Neural cell (in vitro differentiated cells): ENCODE data around the gene IQCM.

Experiments used
- CTCF ChIP-seq: fragments of 450-650 bp; IDR thresholded peaks from 2 replicates; pipeline ENCODE4 v1.5.1; 2014; ENCODE audit warnings: antibody characterized with exemption, mild to moderate bottlenecking, moderate library complexity; ENCODE audit not compliant: poor library complexity, severe bottlenecking
- EP300 ChIP-seq: fragments of 450-650 bp; conservative IDR thresholded peaks from 2 replicates; pipeline ENCODE4 v1.6.1; 2014; ENCODE audit warnings: antibody characterized with exemption, mild to moderate bottlenecking, moderate library complexity; ENCODE audit not compliant: poor library complexity, severe bottlenecking
- EZH2 ChIP-seq: fragments of 200-600, 300-800 bp; shearing (Covaris generic), sonication (generic); IDR thresholded peaks from 2 replicates; pipeline ENCODE4 v1.6.1; 2014; ENCODE audit warnings: antibody characterized with exemption, low read length, borderline replicate concordance, mild to moderate bottlenecking; ENCODE audit not compliant: insufficient read depth, poor library complexity, severe bottlenecking
- MXI1 ChIP-seq: fragments of 450-650 bp; conservative IDR thresholded peaks from 2 replicates; pipeline ENCODE4 v1.6.1; 2014; ENCODE audit warnings: antibody characterized with exemption, mild to moderate bottlenecking; ENCODE audit not compliant: poor library complexity, severe bottlenecking
- RAD21 ChIP-seq: fragments of 450-650 bp; conservative IDR thresholded peaks from 2 replicates; pipeline ENCODE4 v1.6.1; 2014; ENCODE audit warnings: antibody characterized with exemption, mild to moderate bottlenecking, moderate library complexity
- TAF1 ChIP-seq: IDR thresholded peaks from 2 replicates; pipeline ENCODE4 v1.6.1; 2012; ENCODE audit warnings: low read depth
- TF ChIP-seq, protein P1 (sequence below): IDR thresholded peaks from 2 replicates; pipeline ENCODE4 v1.6.1; 2012; ENCODE audit warnings: borderline replicate concordance

- TF ChIP-seq CTCF (no peak), EP300 (no peak), EZH2 (no peak), RAD21 (no peak), MXI1 (no peak), TAF1 (no peak)
- TF ChIP-seq, protein P1, sequence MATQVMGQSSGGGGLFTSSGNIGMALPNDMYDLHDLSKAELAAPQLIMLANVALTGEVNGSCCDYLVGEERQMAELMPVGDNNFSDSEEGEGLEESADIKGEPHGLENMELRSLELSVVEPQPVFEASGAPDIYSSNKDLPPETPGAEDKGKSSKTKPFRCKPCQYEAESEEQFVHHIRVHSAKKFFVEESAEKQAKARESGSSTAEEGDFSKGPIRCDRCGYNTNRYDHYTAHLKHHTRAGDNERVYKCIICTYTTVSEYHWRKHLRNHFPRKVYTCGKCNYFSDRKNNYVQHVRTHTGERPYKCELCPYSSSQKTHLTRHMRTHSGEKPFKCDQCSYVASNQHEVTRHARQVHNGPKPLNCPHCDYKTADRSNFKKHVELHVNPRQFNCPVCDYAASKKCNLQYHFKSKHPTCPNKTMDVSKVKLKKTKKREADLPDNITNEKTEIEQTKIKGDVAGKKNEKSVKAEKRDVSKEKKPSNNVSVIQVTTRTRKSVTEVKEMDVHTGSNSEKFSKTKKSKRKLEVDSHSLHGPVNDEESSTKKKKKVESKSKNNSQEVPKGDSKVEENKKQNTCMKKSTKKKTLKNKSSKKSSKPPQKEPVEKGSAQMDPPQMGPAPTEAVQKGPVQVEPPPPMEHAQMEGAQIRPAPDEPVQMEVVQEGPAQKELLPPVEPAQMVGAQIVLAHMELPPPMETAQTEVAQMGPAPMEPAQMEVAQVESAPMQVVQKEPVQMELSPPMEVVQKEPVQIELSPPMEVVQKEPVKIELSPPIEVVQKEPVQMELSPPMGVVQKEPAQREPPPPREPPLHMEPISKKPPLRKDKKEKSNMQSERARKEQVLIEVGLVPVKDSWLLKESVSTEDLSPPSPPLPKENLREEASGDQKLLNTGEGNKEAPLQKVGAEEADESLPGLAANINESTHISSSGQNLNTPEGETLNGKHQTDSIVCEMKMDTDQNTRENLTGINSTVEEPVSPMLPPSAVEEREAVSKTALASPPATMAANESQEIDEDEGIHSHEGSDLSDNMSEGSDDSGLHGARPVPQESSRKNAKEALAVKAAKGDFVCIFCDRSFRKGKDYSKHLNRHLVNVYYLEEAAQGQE: no peak
These were observed 61.1 kb downstream of the IQCM start for GRCh38 chr4:149754526-149754925.
